Activated CD8-positive, alpha-beta T cell treated with anti-CD3 and anti-CD28 coated beads for 36 hours (primary cell): ENCODE results near the gene GRK3. TPM values are rescaled to one million over a fixed set of nuclear protein-coding genes. Genes with fewer than 3 reads are reported as not detected.

Experiments used
- total RNA-seq, 2 experiments: library from RNA; stranded (reverse); gene quantifications; one replicate each; pipeline ENCODE4 v1.2.3, GENCODE V29; 2021

Gene GRK3
- total RNA-seq, 2 experiments from 2014 or later, result 26.3 to 26.7 TPM

Other genes with a start within 250 kb of the GRK3 start
- 1 to 10 TPM; 1.6 to 1.8 TPM for gene MYO18B, start 177.5 kb downstream of the GRK3 start, total RNA-seq